H9 (cell line): ENCODE measurements around the gene GLS. TPM values are rescaled to one million over a fixed set of nuclear protein-coding genes. Genes with fewer than 3 reads are reported as not detected.
A peak's percentile ranks its signal among the peaks of the same experiment; 100 is the strongest.

Source experiments
- DNase-seq: peaks from one replicate; pipeline ENCODE4 v3.0.0-alpha.2; 2017
- H2AFZ ChIP-seq: one replicate; pipeline ENCODE4 v1.6.1; 2013; ENCODE audit warnings: mild to moderate bottlenecking, low read length, control low read depth, moderate library complexity
- H2AK5ac ChIP-seq: 2 replicates; pipeline ENCODE4 v1.6.1; 2013; ENCODE audit warnings: low read length, control low read depth, mixed read lengths; ENCODE audit not compliant: insufficient read length
- H2BK120ac ChIP-seq: one replicate; pipeline ENCODE4 v1.6.1; 2013; ENCODE audit warnings: low read depth, mild to moderate bottlenecking, low read length, control low read depth, inconsistent platforms; ENCODE audit not compliant: poor library complexity, severe bottlenecking
- H2BK12ac ChIP-seq: 2 replicates; pipeline ENCODE4 v1.6.1; 2013; ENCODE audit warnings: low read length, control low read depth, mixed read lengths, low read depth; ENCODE audit not compliant: insufficient read length
- H2BK15ac ChIP-seq: 2 replicates; pipeline ENCODE4 v1.6.1; 2013; ENCODE audit warnings: low read depth, low read length, control low read depth
- H2BK20ac ChIP-seq: one replicate; pipeline ENCODE4 v1.6.1; 2013; ENCODE audit warnings: low read depth, mild to moderate bottlenecking, low read length, control low read depth, inconsistent platforms; ENCODE audit not compliant: poor library complexity, severe bottlenecking
- H2BK5ac ChIP-seq: 2 replicates; pipeline ENCODE4 v1.6.1; 2013; ENCODE audit warnings: low read length, control low read depth, mixed read lengths; ENCODE audit not compliant: insufficient read length
- H3K14ac ChIP-seq: 2 replicates; pipeline ENCODE4 v1.6.1; 2013; ENCODE audit warnings: low read length, control low read depth; ENCODE audit not compliant: insufficient read depth
- H3K18ac ChIP-seq: 2 replicates; pipeline ENCODE4 v1.6.1; 2013; ENCODE audit warnings: low read depth, mild to moderate bottlenecking, mixed read lengths, low read length, control low read depth; ENCODE audit not compliant: insufficient read length
- H3K23ac ChIP-seq: 2 replicates; pipeline ENCODE4 v1.6.1; 2013; ENCODE audit warnings: low read length, control low read depth, mixed read lengths, low read depth; ENCODE audit not compliant: insufficient read length
- H3K23me2 ChIP-seq: 2 replicates; pipeline ENCODE4 v1.6.1; 2013; ENCODE audit warnings: low read depth, mild to moderate bottlenecking, mixed read lengths, low read length, control low read depth; ENCODE audit not compliant: insufficient read length, poor library complexity, severe bottlenecking
- H3K27ac ChIP-seq: 2 replicates; pipeline ENCODE4 v1.5.1; 2013; ENCODE audit warnings: low read length, control low read depth, mixed read lengths, low read depth; ENCODE audit not compliant: insufficient read length
- H3K27me3 ChIP-seq: 2 replicates; pipeline ENCODE4 v1.6.1; 2013; ENCODE audit warnings: low read length, control low read depth, inconsistent platforms; ENCODE audit not compliant: insufficient read depth
- H3K4ac ChIP-seq: 2 replicates; pipeline ENCODE4 v1.6.1; 2013; ENCODE audit warnings: low read depth, mild to moderate bottlenecking, control low read depth, inconsistent platforms, low read length, moderate library complexity
- H3K4me1 ChIP-seq: 2 replicates; pipeline ENCODE4 v1.6.1; 2013; ENCODE audit warnings: low read length, control low read depth, inconsistent platforms; ENCODE audit not compliant: insufficient read depth
- H3K4me2 ChIP-seq: 2 replicates; pipeline ENCODE4 v1.6.1; 2013; ENCODE audit warnings: low read length, control low read depth, mixed read lengths; ENCODE audit not compliant: insufficient read length, insufficient read depth
- H3K56ac ChIP-seq: 2 replicates; pipeline ENCODE4 v1.6.1; 2013; ENCODE audit warnings: low read depth, mild to moderate bottlenecking, mixed read lengths, low read length, control low read depth; ENCODE audit not compliant: insufficient read length
- H3K79me1 ChIP-seq: 2 replicates; pipeline ENCODE4 v1.6.1; 2013; ENCODE audit warnings: low read depth, mild to moderate bottlenecking, moderate library complexity, low read length, control low read depth, inconsistent platforms; ENCODE audit not compliant: insufficient read depth, poor library complexity, severe bottlenecking
- H3K79me2 ChIP-seq: 2 replicates; pipeline ENCODE4 v1.6.1; 2013; ENCODE audit warnings: low read length, control low read depth, inconsistent platforms; ENCODE audit not compliant: insufficient read depth
- H3K9ac ChIP-seq: 2 replicates; pipeline ENCODE4 v1.6.1; 2013; ENCODE audit warnings: low read length, control low read depth, mixed read lengths; ENCODE audit not compliant: insufficient read length; ENCODE audit errors: extremely low read depth
- H3K9me3 ChIP-seq: one replicate; pipeline ENCODE4 v1.6.1; 2013; ENCODE audit warnings: low read depth, low read length, inconsistent platforms; ENCODE audit not compliant: control insufficient read depth
- H3T11ph ChIP-seq: one replicate; pipeline ENCODE4 v1.6.1; 2013; ENCODE audit warnings: mild to moderate bottlenecking, low read length, control low read depth, inconsistent platforms
- H4K20me1 ChIP-seq: one replicate; pipeline ENCODE4 v1.6.1; 2013; ENCODE audit not compliant: control insufficient read depth, insufficient read length, insufficient read depth
- H4K5ac ChIP-seq: 2 replicates; pipeline ENCODE4 v1.6.1; 2013; ENCODE audit warnings: low read depth, mild to moderate bottlenecking, mixed read lengths, low read length, control low read depth; ENCODE audit not compliant: insufficient read length
- H4K8ac ChIP-seq: replicated peaks from 2 replicates; pipeline ENCODE4 v1.6.1; 2013; ENCODE audit warnings: low read length, control low read depth, mixed read lengths, low read depth; ENCODE audit not compliant: insufficient read length
- H4K91ac ChIP-seq: 2 replicates; pipeline ENCODE4 v1.6.1; 2013; ENCODE audit warnings: low read depth, mild to moderate bottlenecking, moderate library complexity, mixed read lengths, low read length, control low read depth; ENCODE audit not compliant: insufficient read length
- H3K27ac Mint-ChIP-seq, 3 experiments: 2 replicates in 2 of 3; 3 replicates in 1 of 3; pipeline ENCODE4 v1.8.0; 2020 to 2021; ENCODE audit warnings: mixed read lengths in 3 of 3, mild to moderate bottlenecking in 1 of 3, moderate library complexity in 1 of 3
- H3K27me3 Mint-ChIP-seq: 2 replicates; pipeline ENCODE4 v1.8.0; 2021; ENCODE audit warnings: low read depth, mild to moderate bottlenecking, moderate library complexity, mixed read lengths
- H3K36me3 Mint-ChIP-seq, 3 experiments: 2 replicates in 2 of 3; 3 replicates in 1 of 3; pipeline ENCODE4 v1.8.0; 2020 to 2021; ENCODE audit warnings: low read depth in 3 of 3, mixed read lengths in 3 of 3; ENCODE audit not compliant: insufficient read depth in 1 of 3
- H3K4me1 Mint-ChIP-seq, 2 experiments: 2 replicates each; pipeline ENCODE4 v1.8.0; 2020; ENCODE audit warnings: mixed read lengths in 2 of 2
- H3K4me3 Mint-ChIP-seq, 2 experiments: 2 replicates in 1 of 2; 3 replicates in 1 of 2; pipeline ENCODE4 v1.8.0; 2020 to 2021; ENCODE audit warnings: mild to moderate bottlenecking in 2 of 2, mixed read lengths in 2 of 2, moderate library complexity in 1 of 2
- H3K9me3 Mint-ChIP-seq, 2 experiments: 2 replicates in 1 of 2; 3 replicates in 1 of 2; pipeline ENCODE4 v1.8.0; 2020; ENCODE audit warnings: mild to moderate bottlenecking in 2 of 2, mixed read lengths in 2 of 2, moderate library complexity in 1 of 2
- WGBS: extraction: QIAGEN DNeasy Blood & Tissue Kit; methylation state at CpG from one replicate; pipeline ENCODE4 v1.1.7; 2013; ENCODE audit warnings: missing lambda C conversion rate, low lambda C conversion rate, mixed read lengths; ENCODE audit not compliant: insufficient read length; ENCODE audit errors: extremely low coverage; 5-methylcytosine and 5-hydroxymethylcytosine counted together
- total RNA-seq: library from RNA; stranded (reverse); gene quantifications from 2 replicates; pipeline ENCODE4 v1.2.1, GENCODE V29; 2021
- TF ChIP-seq, protein P1 (sequence below): fragments of 200-600 bp; sonication (generic); conservative IDR thresholded peaks from 3 replicates; pipeline ENCODE4 v1.8.0; 2021; ENCODE audit warnings: antibody characterized with exemption, mild to moderate bottlenecking

GLS gene
- total RNA-seq, 1 experiment from 2014 or later, result 69.3 TPM

- Mint-ChIP-seq H3K36me3 (peaks cover 36 to 90% (median 81%) of the 10 kb centered on the region in 3 experiments; a peak in 6 of 7 replicates), H3K4me1 (no peaks in the 10 kb centered on the region), H3K27me3 (no peaks in the 10 kb centered on the region), H3K4me3 (no peak overlapping the region), H3K27ac (no peak overlapping the region), H3K9me3 (no peaks in the 10 kb centered on the region)
- Histone ChIP-seq H2BK15ac (no peak overlapping the region), H2BK5ac (no peak overlapping the region), H3K23ac (no peak overlapping the region), H2AFZ (no peak overlapping the region), H3K14ac (no peak overlapping the region), H3K27me3 (no peaks in the 10 kb centered on the region), H4K8ac (no peak overlapping the region), H3K4ac (no peak overlapping the region), H2BK12ac (no peak overlapping the region), H3K23me2 (no peaks in the 10 kb centered on the region), H3K9me3 (no peaks in the 10 kb centered on the region), H3K18ac (no peak overlapping the region), H2BK20ac (no peak overlapping the region), H3T11ph (no peak overlapping the region), H3K9ac (no peak overlapping the region), H2BK120ac (no peak overlapping the region), H3K4me1 (no peaks in the 10 kb centered on the region), H3K4me2 (no peak overlapping the region), H3K79me2 (no peaks in the 10 kb centered on the region), H3K79me1 (no peaks in the 10 kb centered on the region), H2AK5ac (no peak overlapping the region), H3K56ac (no peak overlapping the region), H4K20me1 (no peaks in the 10 kb centered on the region), H4K5ac (no peak overlapping the region), H4K91ac (no peak overlapping the region), H3K27ac (no peak overlapping the region)
- WGBS, result no CpG with 5 or more reads among the region's 5 CpGs
- TF ChIP-seq, protein P1, sequence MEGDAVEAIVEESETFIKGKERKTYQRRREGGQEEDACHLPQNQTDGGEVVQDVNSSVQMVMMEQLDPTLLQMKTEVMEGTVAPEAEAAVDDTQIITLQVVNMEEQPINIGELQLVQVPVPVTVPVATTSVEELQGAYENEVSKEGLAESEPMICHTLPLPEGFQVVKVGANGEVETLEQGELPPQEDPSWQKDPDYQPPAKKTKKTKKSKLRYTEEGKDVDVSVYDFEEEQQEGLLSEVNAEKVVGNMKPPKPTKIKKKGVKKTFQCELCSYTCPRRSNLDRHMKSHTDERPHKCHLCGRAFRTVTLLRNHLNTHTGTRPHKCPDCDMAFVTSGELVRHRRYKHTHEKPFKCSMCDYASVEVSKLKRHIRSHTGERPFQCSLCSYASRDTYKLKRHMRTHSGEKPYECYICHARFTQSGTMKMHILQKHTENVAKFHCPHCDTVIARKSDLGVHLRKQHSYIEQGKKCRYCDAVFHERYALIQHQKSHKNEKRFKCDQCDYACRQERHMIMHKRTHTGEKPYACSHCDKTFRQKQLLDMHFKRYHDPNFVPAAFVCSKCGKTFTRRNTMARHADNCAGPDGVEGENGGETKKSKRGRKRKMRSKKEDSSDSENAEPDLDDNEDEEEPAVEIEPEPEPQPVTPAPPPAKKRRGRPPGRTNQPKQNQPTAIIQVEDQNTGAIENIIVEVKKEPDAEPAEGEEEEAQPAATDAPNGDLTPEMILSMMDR, result peak; percentile 82
- peak; percentile 56 for DNase-seq
Measured at GRCh38 chr2:190996338-190996946, 115.8 kb downstream of the GLS start.
